Measurements from ENCODE around the gene HSFX2.

DNA sequence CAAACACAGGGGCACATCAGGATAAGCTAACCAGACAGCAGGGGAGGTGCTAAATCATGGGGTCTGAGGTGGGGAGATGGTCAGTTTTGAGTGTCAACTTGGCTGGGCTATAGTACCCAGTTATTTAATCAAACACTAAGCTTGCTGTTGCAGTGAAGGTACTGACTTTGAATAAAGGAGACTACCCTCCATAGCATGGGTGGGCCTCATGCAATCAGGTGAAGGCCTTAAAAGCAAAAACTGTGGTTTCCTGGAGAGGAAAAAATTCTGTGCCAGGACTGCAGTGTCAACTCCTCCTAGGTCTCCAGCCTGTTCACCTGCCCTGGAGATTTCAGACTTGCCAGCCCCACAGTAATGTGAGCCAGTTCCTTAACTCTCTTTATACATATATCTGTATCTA is 12.6 kb upstream of the HSFX2 start:
- no peak for TF ChIP-seq POLR2AphosphoS5 (IDR thresholded peaks at IDR 0.05)
- TF ChIP-seq, protein P1, sequence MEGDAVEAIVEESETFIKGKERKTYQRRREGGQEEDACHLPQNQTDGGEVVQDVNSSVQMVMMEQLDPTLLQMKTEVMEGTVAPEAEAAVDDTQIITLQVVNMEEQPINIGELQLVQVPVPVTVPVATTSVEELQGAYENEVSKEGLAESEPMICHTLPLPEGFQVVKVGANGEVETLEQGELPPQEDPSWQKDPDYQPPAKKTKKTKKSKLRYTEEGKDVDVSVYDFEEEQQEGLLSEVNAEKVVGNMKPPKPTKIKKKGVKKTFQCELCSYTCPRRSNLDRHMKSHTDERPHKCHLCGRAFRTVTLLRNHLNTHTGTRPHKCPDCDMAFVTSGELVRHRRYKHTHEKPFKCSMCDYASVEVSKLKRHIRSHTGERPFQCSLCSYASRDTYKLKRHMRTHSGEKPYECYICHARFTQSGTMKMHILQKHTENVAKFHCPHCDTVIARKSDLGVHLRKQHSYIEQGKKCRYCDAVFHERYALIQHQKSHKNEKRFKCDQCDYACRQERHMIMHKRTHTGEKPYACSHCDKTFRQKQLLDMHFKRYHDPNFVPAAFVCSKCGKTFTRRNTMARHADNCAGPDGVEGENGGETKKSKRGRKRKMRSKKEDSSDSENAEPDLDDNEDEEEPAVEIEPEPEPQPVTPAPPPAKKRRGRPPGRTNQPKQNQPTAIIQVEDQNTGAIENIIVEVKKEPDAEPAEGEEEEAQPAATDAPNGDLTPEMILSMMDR (IDR thresholded peaks at IDR 0.05; ENCODE audit: poor library complexity, severe bottlenecking) = no peak
- TF ChIP-seq EP300 (conservative IDR thresholded peaks at IDR 0.05; ENCODE audit: poor library complexity, severe bottlenecking) = no peak
- no peak for TF ChIP-seq EZH2 (IDR thresholded peaks at IDR 0.05; ENCODE audit: borderline replicate concordance, insufficient read depth, low read length, poor library complexity, severe bottlenecking)
- TF ChIP-seq, protein P2, sequence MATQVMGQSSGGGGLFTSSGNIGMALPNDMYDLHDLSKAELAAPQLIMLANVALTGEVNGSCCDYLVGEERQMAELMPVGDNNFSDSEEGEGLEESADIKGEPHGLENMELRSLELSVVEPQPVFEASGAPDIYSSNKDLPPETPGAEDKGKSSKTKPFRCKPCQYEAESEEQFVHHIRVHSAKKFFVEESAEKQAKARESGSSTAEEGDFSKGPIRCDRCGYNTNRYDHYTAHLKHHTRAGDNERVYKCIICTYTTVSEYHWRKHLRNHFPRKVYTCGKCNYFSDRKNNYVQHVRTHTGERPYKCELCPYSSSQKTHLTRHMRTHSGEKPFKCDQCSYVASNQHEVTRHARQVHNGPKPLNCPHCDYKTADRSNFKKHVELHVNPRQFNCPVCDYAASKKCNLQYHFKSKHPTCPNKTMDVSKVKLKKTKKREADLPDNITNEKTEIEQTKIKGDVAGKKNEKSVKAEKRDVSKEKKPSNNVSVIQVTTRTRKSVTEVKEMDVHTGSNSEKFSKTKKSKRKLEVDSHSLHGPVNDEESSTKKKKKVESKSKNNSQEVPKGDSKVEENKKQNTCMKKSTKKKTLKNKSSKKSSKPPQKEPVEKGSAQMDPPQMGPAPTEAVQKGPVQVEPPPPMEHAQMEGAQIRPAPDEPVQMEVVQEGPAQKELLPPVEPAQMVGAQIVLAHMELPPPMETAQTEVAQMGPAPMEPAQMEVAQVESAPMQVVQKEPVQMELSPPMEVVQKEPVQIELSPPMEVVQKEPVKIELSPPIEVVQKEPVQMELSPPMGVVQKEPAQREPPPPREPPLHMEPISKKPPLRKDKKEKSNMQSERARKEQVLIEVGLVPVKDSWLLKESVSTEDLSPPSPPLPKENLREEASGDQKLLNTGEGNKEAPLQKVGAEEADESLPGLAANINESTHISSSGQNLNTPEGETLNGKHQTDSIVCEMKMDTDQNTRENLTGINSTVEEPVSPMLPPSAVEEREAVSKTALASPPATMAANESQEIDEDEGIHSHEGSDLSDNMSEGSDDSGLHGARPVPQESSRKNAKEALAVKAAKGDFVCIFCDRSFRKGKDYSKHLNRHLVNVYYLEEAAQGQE (IDR thresholded peaks at IDR 0.05; ENCODE audit: borderline replicate concordance) = no peak
- no peak for TF ChIP-seq RAD21 (conservative IDR thresholded peaks at IDR 0.05)
